HG03378 (cell line): Measurements from ENCODE around the gene EFNA3.

ENCODE experiments used
- ATAC-seq: cut with Tn5 transposase; IDR thresholded peaks from one replicate; pipeline ENCODE4 v1.9.1; 2021; ENCODE audit warnings: mild to moderate bottlenecking, moderate library complexity; ENCODE audit not compliant: unreplicated experiment

EFNA3 gene

GRCh38 chr1:155066777-155067176 is 11.9 kb upstream of the EFNA3 start:
- no peak for ATAC-seq

- no peak for ATAC-seq
Observed at GRCh38 chr1:155068599-155068998, 10.0 kb upstream of the EFNA3 start.

- ATAC-seq = no peak
Observed at GRCh38 chr1:155069551-155070157, 9.0 kb upstream of the EFNA3 start.

GRCh38 chr1:155070158-155070621 is 8.4 kb upstream of the EFNA3 start:
- ATAC-seq = no peak

GRCh38 chr1:155070721-155071569 is 7.7 kb upstream of the EFNA3 start:
- peak; percentile 52 for ATAC-seq

GRCh38 chr1:155071701-155072100 is 6.9 kb upstream of the EFNA3 start:
- ATAC-seq = no peak

GRCh38 chr1:155072531-155073289 is 5.9 kb upstream of the EFNA3 start:
- ATAC-seq = no peak

GRCh38 chr1:155073377-155074242 is 5.0 kb upstream of the EFNA3 start:
- ATAC-seq = no peak

- no peak for ATAC-seq
Observed at GRCh38 chr1:155075535-155075934, 3.1 kb upstream of the EFNA3 start.

GRCh38 chr1:155076371-155076770 is 2.3 kb upstream of the EFNA3 start:
- no peak for ATAC-seq

GRCh38 chr1:155077346-155077745 is 1.3 kb upstream of the EFNA3 start:
- no peak for ATAC-seq

GRCh38 chr1:155077758-155078445 is 735 bp upstream of the EFNA3 start:
- ATAC-seq = no peak

GRCh38 chr1:155079210-155079486 is 511 bp downstream of the EFNA3 start:
- no peak for ATAC-seq

- ATAC-seq = no peak
Observed at GRCh38 chr1:155079487-155080311, 1.1 kb downstream of the EFNA3 start.

GRCh38 chr1:155080312-155081228 is 1.9 kb downstream of the EFNA3 start:
- no peak for ATAC-seq

GRCh38 chr1:155081472-155082300 is 3.0 kb downstream of the EFNA3 start:
- no peak for ATAC-seq

GRCh38 chr1:155082301-155083051 is 3.8 kb downstream of the EFNA3 start:
- ATAC-seq = no peak
